HG03575 (cell line): ENCODE results near the gene YAE1.
"Not testable (repeated sequence)": the region's sequence is repeated elsewhere in the genome, so short reads cannot be mapped to it uniquely, and the experiment has no call there.

Experiments used
- ATAC-seq: cut with Tn5 transposase; IDR thresholded peaks from one replicate; pipeline ENCODE4 v1.9.1; 2021; ENCODE audit not compliant: unreplicated experiment, insufficient number of reproducible peaks, low FRiP score; ENCODE audit errors: extremely low read depth

YAE1 gene, protein sequence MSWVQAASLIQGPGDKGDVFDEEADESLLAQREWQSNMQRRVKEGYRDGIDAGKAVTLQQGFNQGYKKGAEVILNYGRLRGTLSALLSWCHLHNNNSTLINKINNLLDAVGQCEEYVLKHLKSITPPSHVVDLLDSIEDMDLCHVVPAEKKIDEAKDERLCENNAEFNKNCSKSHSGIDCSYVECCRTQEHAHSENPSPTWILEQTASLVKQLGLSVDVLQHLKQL

DNA sequence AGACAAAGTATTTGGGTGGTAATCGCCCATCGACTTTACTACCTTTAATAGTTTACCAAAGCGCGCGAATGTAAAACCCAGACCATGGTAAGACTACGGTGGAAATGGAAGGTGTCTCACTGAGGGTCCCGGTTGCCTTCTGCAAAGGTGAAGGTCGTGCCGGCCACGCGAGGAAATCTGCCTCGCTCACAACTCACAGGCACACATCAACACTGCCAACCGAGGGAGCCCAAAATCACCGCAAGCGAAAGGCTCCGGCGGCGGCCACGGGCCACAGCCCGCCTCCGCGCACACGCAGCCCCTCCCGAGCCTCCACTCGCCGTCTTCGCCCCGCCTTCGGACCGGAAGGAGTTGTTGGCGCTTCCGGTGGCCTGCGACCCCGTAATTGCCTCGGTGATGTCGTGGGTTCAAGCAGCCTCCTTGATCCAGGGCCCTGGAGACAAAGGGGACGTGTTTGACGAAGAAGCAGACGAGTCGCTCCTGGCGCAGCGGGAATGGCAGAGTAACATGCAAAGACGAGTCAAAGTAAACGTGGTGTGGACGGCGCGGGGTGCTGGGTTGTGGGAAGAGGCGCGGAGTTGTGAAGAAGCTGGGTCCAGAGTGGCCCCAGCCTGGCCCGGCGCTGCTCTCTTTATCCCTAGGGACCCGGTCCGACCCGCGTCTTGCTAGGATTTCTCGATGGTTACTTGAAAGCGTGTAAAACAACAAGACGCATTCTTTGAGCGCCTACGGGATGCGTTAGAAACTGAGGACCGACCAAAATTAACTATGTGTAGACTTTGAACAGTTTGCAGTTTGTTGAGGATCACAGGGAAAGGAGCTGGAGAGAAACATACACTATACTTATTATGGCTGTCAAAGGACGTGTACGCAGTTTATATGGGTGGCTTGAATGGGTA, at the start of gene YAE1:
Gene YAE1 (plus strand): TSS at position 382 of the 899 bp plus-strand sequence. CDS start 15 bp downstream, at position 397.
- ATAC-seq: peak; percentile 90

GRCh38 chr7:39516498-39516897, 49.7 kb upstream of the YAE1 start:
- ATAC-seq: no peak

DNA sequence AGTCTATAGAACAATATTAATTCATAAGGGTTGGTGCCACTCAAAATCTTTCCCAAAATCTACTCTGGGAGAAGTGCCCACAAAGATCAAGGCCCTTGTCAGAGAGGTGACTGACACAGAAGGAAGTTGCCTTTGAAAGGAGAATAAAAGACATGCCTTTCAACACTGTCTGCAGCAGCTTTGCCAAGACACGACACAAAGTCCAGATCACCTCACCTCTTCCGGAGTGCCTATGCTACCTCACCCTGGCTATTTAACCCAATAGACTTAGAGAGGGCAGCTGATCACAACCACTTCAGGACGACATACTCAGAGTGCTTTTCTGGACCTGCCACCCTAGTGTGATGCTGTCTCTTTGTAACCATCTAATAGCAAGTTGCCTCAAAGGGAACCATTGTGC, 49.0 kb upstream of the YAE1 start:
- ATAC-seq: no peak

DNA sequence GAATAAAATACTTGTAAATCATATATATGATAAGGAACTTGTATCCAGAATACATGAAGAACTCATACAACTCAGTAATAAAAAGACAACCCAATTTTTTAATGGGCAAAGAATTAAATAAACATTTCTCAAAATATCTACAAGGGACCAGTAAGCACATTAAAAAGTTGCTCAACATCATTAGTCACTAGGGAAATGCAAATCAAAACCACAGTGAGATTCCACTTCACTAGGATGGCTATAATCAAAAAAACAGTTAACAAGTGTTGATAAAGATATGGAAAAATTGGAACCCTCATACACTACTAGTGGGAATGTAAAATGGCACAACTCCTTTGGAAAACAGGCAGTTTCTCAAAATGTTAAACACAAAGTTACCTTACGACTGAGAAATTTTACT, 40.3 kb upstream of the YAE1 start:
- no peak for ATAC-seq

DNA sequence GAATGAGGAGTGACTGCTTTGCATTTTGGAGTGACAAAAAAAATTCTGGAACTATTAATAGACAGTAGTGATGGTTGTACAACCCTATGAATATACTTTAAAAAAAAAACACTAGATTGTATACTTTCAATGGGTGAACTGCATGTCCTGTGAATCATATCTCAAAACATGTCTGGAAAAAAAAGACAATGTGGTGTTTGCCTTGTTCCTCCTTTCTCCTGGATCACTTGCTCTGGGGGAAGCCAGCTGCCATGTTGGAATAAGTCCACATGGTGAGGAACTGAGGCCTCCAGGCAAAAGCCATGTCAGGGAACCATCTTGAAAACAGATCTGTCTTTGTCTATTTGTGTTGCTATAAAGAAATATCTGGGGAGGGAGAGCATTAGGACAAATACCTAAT, 39.5 kb upstream of the YAE1 start:
- ATAC-seq: no peak

- ATAC-seq: no peak
These were observed 38.9 kb upstream of the YAE1 start for GRCh38 chr7:39527296-39527695.

GRCh38 chr7:39527951-39528350, 38.3 kb upstream of the YAE1 start:
- ATAC-seq: no peak

- ATAC-seq: no peak
These were observed 37.4 kb upstream of the YAE1 start for GRCh38 chr7:39528849-39529248.

DNA sequence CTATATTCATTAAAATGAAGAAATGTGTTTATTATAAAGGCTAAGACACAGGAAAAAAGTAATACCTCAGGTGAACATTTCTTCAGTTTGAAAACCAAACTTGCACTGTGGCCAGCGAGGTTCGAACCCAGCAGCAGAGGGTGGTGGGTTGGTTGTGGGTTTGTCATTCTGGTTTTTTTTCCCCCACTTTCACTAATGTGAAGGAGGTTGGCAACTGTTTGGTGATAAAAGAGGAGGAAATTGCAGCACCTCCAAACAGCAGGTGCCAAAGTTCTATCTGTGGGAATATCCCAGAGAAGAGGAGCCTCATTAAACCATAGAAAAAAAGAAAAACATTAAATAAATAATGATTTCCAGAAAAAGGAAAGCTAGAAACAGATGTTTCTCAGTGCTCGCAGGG, 36.6 kb upstream of the YAE1 start:
- ATAC-seq: no peak

- no peak for ATAC-seq
These were observed 35.2 kb upstream of the YAE1 start for GRCh38 chr7:39530971-39531370.

DNA sequence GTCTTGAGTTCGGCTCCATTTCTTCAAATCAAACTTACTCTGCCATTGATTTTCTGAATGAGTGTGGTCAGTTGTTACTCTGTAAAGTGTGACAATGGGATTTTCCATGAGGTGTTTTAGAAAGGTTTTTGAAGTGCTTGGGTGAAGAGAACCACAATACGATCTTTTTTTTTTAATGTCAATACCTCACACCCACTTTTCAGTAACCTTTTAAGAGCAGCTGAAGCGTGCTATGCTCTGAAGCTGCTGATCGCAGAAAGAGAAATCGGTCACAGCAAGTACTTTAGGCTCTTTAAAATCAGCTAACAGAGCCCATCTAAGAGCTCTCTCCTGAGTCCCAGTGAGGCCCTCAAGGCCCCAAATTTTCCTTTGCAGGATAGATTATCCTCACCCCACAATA, 34.4 kb upstream of the YAE1 start:
- ATAC-seq: no peak

DNA sequence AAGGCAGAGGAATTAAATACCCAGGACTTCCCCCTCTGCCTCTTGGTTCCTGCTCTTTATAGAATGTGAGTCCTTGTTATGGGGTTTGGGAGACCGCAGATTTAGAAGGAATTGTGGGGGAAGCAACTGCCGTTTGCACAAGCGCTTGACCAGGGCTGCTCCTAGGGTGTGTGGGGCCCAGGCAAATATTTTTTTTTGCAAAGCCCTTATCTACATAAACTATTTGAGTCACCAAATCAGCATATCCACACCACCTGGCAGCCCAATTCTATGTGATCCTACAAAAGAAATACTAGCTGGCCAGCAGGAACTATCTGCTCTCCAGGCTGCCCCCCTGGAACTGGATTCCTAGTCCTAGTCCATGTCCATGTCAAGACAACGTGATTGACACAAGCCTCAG, 33.4 kb upstream of the YAE1 start:
- ATAC-seq: no peak

DNA sequence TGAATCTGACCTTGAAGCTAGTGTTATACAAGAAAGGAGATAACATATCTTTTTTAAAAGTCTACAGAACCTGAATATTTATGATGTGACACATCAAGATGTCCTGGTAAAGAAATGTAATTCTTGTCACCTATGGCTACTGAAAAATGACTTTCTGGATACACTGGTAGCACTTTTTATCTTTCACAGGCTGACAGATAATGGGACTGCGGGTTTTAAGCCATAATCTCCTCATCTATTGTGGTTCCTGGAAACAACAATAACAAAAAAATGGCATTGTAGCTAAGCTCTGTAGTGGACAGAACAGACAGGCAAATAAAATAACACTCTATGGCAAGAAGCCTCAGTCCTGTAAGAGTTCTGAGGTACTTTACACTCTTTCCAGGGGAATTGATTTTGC, 31.6 kb upstream of the YAE1 start:
- no peak for ATAC-seq

- no peak for ATAC-seq
These were observed 31.1 kb upstream of the YAE1 start for GRCh38 chr7:39535064-39535463.

DNA sequence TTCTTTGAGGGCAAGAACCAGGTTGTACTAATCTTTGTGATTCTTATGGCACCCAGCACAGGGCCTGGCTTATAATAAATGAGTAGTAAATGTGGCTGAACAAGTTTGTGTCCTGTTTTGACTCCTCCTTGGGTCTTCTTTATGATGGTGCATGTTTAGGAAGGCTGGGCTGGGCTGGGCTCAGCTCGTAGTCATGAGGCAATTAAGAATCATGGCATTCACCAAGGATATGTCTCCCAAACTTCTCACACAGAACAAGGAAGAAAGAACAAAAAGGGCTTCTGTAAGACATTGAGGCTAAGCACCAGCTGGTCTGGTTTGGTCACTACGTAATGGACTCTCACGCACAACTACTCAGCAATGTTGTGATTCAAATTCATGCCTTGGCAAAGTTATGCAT, 30.5 kb upstream of the YAE1 start:
- ATAC-seq: no peak

DNA sequence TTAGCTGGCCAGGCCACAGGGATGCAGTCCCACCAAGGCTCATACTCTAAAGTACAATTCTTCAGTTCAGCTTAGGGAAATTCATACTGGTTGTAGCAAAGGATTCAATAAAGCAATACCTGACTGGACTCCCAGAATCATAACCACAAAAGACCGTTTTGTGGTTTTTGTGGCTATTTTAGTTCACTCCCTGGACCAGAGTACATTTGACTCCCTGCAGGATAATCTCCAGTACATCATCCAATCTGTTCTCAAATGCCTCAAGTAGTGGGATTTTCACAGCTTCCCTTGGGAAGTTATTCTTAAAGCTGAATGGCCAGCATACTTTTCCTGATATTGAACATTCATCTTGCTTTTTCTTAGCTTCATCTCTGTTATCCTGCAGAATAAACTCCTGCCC, 29.3 kb upstream of the YAE1 start:
- ATAC-seq: no peak

DNA sequence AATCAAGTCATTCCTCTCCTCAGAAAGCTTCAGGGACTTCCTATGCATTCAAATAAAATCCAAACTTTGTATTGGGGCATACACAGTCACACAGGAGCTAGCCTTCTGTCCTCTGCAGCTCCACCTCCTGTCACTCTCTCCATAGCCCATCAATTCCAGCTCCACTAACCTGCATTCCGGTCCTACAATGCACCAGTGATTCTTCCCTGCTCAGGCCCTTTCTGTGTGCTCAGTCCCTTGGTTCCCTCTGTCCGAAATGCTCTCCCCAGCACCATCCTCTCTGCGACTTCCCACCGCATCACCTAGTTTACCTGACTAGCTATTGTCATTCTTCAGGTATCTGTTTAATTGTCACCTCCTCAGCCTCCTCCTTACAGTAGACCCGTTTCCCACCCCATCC, 26.4 kb upstream of the YAE1 start:
- ATAC-seq: no peak

GRCh38 chr7:39540320-39540719, 25.9 kb upstream of the YAE1 start:
- no peak for ATAC-seq

DNA sequence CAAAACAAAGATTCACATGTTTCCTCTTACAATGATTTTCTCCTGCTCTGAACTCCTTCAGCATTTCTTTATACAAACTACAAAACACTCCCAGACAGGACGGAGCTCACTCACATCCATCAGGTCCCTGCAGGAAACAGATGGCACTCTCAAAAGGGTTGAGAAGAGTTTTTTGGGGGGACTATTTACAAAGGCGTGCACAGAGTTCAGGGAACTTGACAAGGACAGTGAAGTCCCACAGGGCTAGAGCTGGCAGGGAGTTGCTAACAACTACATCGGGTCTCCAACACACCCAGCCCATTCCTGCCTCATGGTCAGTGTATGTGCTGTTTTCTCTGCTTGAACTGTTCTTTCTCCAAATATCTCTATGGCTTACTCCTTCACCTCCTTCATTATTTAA, 24.7 kb upstream of the YAE1 start:
- no peak for ATAC-seq

GRCh38 chr7:39544774-39545173, 21.4 kb upstream of the YAE1 start:
- ATAC-seq: not testable (repeated sequence)
